ENCODE measurements around the gene NEURL1.

- TF ChIP-seq POLR2A (IDR thresholded peaks at IDR 0.05; ENCODE audit: extremely low read depth, insufficient read length) (no peak), CTCF (IDR thresholded peaks at IDR 0.05; ENCODE audit: low read depth, low read length) (no peak), MAX (IDR thresholded peaks at IDR 0.05; ENCODE audit: low read depth, low read length) (no peak)
These were observed 47.5 kb upstream of the NEURL1 start for GRCh38 chr10:103445767-103446567.

Measured in NB4 (cell line).